ENCODE measurements around the gene CCDC174. TPM values are rescaled to one million over a fixed set of nuclear protein-coding genes. Genes with fewer than 3 reads are reported as not detected.

CCDC174 gene
- total and polyA plus RNA-seq, 10 of the 15 experiments (the other 5 are each of a cell fraction or from before 2014, with no cell fraction given) = 11.6 to 31.3 (median 19.1) TPM

DNA sequence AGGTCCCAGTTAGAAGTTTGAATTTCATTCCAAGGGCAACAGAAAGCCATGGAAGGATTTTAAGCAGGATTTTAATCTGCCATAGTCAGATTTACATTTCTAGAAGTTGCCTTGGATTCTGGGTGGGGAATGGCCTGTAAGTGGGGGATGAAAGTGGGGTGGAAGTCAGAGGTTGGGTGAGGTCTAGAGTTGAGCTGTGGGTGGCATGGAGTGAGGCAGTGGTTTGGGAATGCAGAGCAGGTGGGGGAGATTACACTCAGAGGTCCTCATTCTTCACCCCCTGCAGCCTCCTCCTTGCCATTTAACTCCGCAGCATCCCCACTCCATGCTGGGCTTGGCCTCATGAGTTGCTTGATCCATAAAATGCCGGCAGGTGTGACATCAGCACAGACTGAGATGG is 32.0 kb upstream of the CCDC174 start (continued):
- TF ChIP-seq USF1 (IDR thresholded peaks at IDR 0.05; ENCODE audit: borderline replicate concordance, extremely low read length, insufficient read depth, low read depth, low read length) (no peak), TCF12 (IDR thresholded peaks at IDR 0.05; ENCODE audit: low read depth, low read length) (no peak), HDGF (IDR thresholded peaks at IDR 0.05) (no peak), ZNF24 (IDR thresholded peaks at IDR 0.05) (no peak), IKZF1 (conservative IDR thresholded peaks at IDR 0.05) (no peak)

- in situ Hi-C loops (cut with MboI) = no loop called here
- no peak overlapping the region for H3K4me3 ChIP-seq
- H3K9ac ChIP-seq (ENCODE audit: control insufficient read depth, insufficient read depth, low read length) = no peak overlapping the region
- no peak for FAIRE-seq
- no peaks in the 10 kb centered on the region for H3K9me3 ChIP-seq (replicated peaks; ENCODE audit: control insufficient read depth, insufficient read depth, low read length)
- DNase-seq (ENCODE audit: low read depth, low spot score) = no peak
- peaks cover 0 to 2% of the 10 kb centered on the region in 2 experiments; a peak in 3 of 4 replicates for H3K27me3 ChIP-seq (replicated peaks in 1 of 2; ENCODE audit: control insufficient read depth in 2 of 2, insufficient read depth in 2 of 2, low read length in 1 of 2)
- H2AFZ ChIP-seq (ENCODE audit: control insufficient read depth, low read depth, low read length) = no peak overlapping the region
- intact Hi-C loops (cut with micrococcal nuclease; ENCODE audit: unreplicated experiment) = no loop called here
- H3K79me2 ChIP-seq (ENCODE audit: control insufficient read depth, insufficient read depth, low read length) = no peaks in the 10 kb centered on the region
- ChIA-PET RAD21 (ENCODE audit: unreplicated experiment) (no interaction called here), POLR2A (no interaction called here), SMC1A (ENCODE audit: uncharacterized antibody, unreplicated experiment) (no interaction called here), CTCF (no interaction called here)
- no peaks in the 10 kb centered on the region for H3K4me1 ChIP-seq (ENCODE audit: control insufficient read depth, insufficient read depth, low read length)
- WGBS (ENCODE audit: insufficient coverage, insufficient replicate concordance, low lambda C conversion rate, missing lambda C conversion rate) = 19% methylated on average over 7 of the region's 7 CpGs
- no peak overlapping the region for H3K27ac ChIP-seq (ENCODE audit: control insufficient read depth, insufficient read depth)
- ATAC-seq = no peak
- no peak for TF ChIP-seq SUPT20H (IDR thresholded peaks at IDR 0.05; ENCODE audit: borderline replicate concordance, control insufficient read depth, low read depth, low read length)
- TF ChIP-seq, protein P1, sequence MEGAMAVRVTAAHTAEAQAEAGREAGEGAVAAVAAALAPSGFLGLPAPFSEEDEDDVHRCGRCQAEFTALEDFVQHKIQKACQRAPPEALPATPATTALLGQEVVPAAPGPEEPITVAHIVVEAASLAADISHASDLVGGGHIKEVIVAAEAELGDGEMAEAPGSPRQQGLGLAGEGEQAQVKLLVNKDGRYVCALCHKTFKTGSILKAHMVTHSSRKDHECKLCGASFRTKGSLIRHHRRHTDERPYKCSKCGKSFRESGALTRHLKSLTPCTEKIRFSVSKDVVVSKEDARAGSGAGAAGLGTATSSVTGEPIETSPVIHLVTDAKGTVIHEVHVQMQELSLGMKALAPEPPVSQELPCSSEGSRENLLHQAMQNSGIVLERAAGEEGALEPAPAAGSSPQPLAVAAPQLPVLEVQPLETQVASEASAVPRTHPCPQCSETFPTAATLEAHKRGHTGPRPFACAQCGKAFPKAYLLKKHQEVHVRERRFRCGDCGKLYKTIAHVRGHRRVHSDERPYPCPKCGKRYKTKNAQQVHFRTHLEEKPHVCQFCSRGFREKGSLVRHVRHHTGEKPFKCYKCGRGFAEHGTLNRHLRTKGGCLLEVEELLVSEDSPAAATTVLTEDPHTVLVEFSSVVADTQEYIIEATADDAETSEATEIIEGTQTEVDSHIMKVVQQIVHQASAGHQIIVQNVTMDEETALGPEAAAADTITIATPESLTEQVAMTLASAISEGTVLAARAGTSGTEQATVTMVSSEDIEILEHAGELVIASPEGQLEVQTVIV (IDR thresholded peaks at IDR 0.05; ENCODE audit: borderline replicate concordance, partially characterized antibody) = no peak
- TF ChIP-seq ZBTB40 (IDR thresholded peaks at IDR 0.05; ENCODE audit: borderline replicate concordance) = no peak
- no peak for TF ChIP-seq NFIC (IDR thresholded peaks at IDR 0.05; ENCODE audit: low read depth, low read length)
- TF ChIP-seq, protein P2, sequence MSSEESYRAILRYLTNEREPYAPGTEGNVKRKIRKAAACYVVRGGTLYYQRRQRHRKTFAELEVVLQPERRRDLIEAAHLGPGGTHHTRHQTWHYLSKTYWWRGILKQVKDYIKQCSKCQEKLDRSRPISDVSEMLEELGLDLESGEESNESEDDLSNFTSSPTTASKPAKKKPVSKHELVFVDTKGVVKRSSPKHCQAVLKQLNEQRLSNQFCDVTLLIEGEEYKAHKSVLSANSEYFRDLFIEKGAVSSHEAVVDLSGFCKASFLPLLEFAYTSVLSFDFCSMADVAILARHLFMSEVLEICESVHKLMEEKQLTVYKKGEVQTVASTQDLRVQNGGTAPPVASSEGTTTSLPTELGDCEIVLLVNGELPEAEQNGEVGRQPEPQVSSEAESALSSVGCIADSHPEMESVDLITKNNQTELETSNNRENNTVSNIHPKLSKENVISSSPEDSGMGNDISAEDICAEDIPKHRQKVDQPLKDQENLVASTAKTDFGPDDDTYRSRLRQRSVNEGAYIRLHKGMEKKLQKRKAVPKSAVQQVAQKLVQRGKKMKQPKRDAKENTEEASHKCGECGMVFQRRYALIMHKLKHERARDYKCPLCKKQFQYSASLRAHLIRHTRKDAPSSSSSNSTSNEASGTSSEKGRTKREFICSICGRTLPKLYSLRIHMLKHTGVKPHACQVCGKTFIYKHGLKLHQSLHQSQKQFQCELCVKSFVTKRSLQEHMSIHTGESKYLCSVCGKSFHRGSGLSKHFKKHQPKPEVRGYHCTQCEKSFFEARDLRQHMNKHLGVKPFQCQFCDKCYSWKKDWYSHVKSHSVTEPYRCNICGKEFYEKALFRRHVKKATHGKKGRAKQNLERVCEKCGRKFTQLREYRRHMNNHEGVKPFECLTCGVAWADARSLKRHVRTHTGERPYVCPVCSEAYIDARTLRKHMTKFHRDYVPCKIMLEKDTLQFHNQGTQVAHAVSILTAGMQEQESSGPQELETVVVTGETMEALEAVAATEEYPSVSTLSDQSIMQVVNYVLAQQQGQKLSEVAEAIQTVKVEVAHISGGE (CRISPR knock-in tag; IDR thresholded peaks at IDR 0.05) = no peak
- TF ChIP-seq ATF7 (IDR thresholded peaks at IDR 0.05; ENCODE audit: low read depth) = no peak
- no peak for TF ChIP-seq SIX5 (IDR thresholded peaks at IDR 0.05; ENCODE audit: low read depth, low read length, severe bottlenecking)
- no TSS peak for BruUV-seq (replicated peaks)
- H3K36me3 ChIP-seq (ENCODE audit: control insufficient read depth in 2 of 2, insufficient read depth in 2 of 2, low read length in 1 of 2) = no peaks in the 10 kb centered on the region
- no peaks in the 10 kb centered on the region for H4K20me1 ChIP-seq (ENCODE audit: control insufficient read depth, insufficient read depth)
- H3K4me2 ChIP-seq (ENCODE audit: control insufficient read depth, insufficient read depth) = no peak overlapping the region
These were observed 31.1 kb upstream of the CCDC174 start for GRCh38 chr3:14620512-14620911.
